ENCODE measurements around the gene GSAP. TPM values are rescaled to one million over a fixed set of nuclear protein-coding genes. Genes with fewer than 3 reads are reported as not detected.
A peak's percentile ranks its signal among the peaks of the same experiment; 100 is the strongest.

Gene GSAP
- total and polyA plus RNA-seq, 12 donors: 1.7 to 23.7 (median 7.9) TPM

DNA sequence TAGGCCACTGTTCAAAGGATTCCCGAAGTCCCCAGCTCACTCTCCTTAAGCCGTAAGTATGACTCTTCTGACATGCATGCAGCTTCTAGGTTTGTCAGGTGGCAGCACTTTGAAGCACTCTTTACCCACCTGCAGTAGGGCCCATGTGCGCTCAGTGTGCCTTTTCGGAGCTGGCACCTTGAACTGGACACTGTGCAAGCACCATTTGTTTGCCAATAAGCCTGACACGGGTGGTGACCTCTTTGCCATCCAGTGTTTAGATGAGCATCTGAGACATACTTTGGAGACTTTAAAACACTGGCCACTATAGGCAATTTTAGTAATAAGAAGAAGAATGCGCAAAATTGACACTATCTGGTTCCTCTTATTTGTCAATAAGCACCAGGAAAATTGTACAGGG, 45.7 kb upstream of the GSAP start:
- Histone ChIP-seq H3K4me1 (peaks cover 0 to 38% (median 0%) of the 10 kb centered on the region in 9 donors), H3K9me3 (no peaks in the 10 kb centered on the region), H3K27ac (no peak overlapping the region), H3K27me3 (no peaks in the 10 kb centered on the region), H3K4me3 (no peak overlapping the region), H3K36me3 (no peaks in the 10 kb centered on the region)
- TF ChIP-seq, protein P1, sequence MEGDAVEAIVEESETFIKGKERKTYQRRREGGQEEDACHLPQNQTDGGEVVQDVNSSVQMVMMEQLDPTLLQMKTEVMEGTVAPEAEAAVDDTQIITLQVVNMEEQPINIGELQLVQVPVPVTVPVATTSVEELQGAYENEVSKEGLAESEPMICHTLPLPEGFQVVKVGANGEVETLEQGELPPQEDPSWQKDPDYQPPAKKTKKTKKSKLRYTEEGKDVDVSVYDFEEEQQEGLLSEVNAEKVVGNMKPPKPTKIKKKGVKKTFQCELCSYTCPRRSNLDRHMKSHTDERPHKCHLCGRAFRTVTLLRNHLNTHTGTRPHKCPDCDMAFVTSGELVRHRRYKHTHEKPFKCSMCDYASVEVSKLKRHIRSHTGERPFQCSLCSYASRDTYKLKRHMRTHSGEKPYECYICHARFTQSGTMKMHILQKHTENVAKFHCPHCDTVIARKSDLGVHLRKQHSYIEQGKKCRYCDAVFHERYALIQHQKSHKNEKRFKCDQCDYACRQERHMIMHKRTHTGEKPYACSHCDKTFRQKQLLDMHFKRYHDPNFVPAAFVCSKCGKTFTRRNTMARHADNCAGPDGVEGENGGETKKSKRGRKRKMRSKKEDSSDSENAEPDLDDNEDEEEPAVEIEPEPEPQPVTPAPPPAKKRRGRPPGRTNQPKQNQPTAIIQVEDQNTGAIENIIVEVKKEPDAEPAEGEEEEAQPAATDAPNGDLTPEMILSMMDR (IDR thresholded peaks at IDR 0.05): no peak
- WGBS, 2 donors: 94 to 95% methylated on average over 6 of the region's 6 CpGs
- DNase-seq (no peak), ATAC-seq (no peak)
- intact Hi-C loops (cut with DNase I): loop anchor here in 1 of 10 donors (10.0 kb wide), 1 partner anchor 53 kb away; no protein-coding TSS in a partner anchor

DNA sequence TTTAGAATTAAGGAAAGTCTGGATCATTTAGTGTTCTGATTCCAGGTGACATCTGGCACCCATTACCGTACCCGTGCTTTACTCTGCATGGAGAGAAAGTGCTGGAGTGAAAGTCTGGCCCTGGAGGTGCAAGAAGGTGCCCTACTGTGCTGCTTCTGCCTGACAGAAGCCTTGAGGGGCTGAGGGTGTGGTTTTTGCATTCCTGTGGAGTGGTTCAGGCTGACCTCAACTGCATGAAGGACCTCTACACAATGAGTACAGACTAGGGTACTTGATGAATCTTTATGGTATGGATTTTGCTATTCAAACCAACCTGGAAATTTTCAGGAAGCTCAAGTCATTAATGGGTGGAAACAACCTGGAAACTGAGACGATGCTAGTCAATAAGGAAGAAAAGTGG, 45.1 kb upstream of the GSAP start:
- WGBS, 2 donors: 82 to 83% methylated on average over 3 of the region's 3 CpGs
- H3K27ac ChIP-seq: no peak overlapping the region
- TF ChIP-seq, protein P1 (IDR thresholded peaks at IDR 0.05): no peak
- H3K4me3 ChIP-seq: no peak overlapping the region
- ATAC-seq: no peak
- H3K36me3 ChIP-seq: no peaks in the 10 kb centered on the region
- H3K4me1 ChIP-seq: peaks cover 0 to 38% (median 0%) of the 10 kb centered on the region in 9 donors
- intact Hi-C loops (cut with DNase I): loop anchor here in 1 of 10 donors (10.0 kb wide), 1 partner anchor 54 kb away; no protein-coding TSS in a partner anchor
- no peaks in the 10 kb centered on the region for H3K27me3 ChIP-seq
- H3K9me3 ChIP-seq: no peaks in the 10 kb centered on the region
- DNase-seq: no peak

DNA sequence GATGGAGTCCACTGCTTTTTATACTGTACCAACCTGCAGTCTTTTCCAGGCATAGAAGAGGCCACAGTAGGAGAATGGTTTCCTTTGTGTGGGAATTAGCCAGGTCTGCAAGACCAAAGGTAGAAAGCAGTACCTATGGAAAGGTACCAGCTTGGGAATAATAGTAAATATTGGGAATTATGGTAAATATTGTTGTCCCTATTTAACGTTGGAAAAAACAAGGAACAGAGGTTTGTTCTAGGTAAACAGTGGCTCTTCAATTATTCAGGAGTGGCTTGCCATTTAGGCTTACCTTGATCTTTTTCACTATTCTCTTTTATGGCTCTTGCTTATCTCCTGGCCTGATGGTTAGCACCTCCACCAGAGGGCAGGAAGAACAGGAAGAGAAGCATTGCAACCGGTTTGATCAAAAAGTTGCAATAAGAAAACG, 43.9 kb upstream of the GSAP start:
- H3K4me3 ChIP-seq: no peak overlapping the region
- H3K27ac ChIP-seq: no peak overlapping the region
- ATAC-seq (no peak), DNase-seq (no peak)
- no peaks in the 10 kb centered on the region for H3K27me3 ChIP-seq
- no peaks in the 10 kb centered on the region for H3K36me3 ChIP-seq
- H3K4me1 ChIP-seq: peaks cover 0 to 29% (median 0%) of the 10 kb centered on the region in 9 donors
- no peaks in the 10 kb centered on the region for H3K9me3 ChIP-seq
- 51 to 60% methylated on average over 3 of the region's 3 CpGs for WGBS, 2 donors
- TF ChIP-seq, protein P1 (IDR thresholded peaks at IDR 0.05): peak in 4 of 9 donors; percentile 4 to 30 (median 14)
- intact Hi-C loops (cut with DNase I): loop anchor here in 1 of 10 donors (10.0 kb wide), 1 partner anchor 55 kb away; no protein-coding TSS in a partner anchor

DNA sequence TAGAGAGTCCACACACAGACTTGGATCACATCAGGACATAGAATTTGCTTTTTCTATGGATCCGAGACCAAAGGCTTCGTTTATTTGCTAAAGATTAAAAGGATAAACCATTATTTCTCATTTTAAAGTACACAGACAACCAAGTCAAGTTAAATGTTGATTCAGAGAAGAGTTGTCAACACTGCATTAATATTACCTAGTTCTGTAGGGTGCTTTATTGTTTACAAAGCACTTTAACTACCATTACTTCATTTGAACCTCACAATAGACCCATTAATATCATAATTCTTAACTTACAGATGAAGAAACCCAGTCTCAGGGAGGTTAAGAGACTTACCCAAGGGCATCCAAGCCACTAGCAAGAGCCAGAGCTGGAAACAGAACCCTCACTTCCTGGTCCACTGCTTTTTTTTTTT, 43.2 kb upstream of the GSAP start:
- WGBS, 2 donors: 94 to 96% methylated on average over 2 of the region's 2 CpGs
- TF ChIP-seq, protein P1 (IDR thresholded peaks at IDR 0.05): no peak
- H3K36me3 ChIP-seq: no peaks in the 10 kb centered on the region
- H3K9me3 ChIP-seq: no peaks in the 10 kb centered on the region
- peaks cover 0 to 33% (median 0%) of the 10 kb centered on the region in 9 donors for H3K4me1 ChIP-seq
- H3K27ac ChIP-seq: no peak overlapping the region
- DNase-seq (no peak), ATAC-seq (no peak)
- no peaks in the 10 kb centered on the region for H3K27me3 ChIP-seq
- intact Hi-C loops (cut with DNase I): loop anchor here in 1 of 10 donors (10.0 kb wide), 1 partner anchor 75 kb away; the partner anchor contains the start of gene PTPN12
- H3K4me3 ChIP-seq: no peak overlapping the region
